Hematopoietic multipotent progenitor cell treated with erythropoietin and hydrocortisone succinate and interleukin-3 and kit ligand, for 17 days (in vitro differentiated cells): ENCODE results near the gene ADGRG6.
"Not testable (repeated sequence)": the region's sequence is repeated elsewhere in the genome, so short reads cannot be mapped to it uniquely, and the experiment has no call there.

ENCODE experiments used
- DNase-seq: peaks from one replicate; pipeline ENCODE4 v3.0.0-alpha.2; 2015; ENCODE audit warnings: low spot score

ADGRG6 gene

DNA sequence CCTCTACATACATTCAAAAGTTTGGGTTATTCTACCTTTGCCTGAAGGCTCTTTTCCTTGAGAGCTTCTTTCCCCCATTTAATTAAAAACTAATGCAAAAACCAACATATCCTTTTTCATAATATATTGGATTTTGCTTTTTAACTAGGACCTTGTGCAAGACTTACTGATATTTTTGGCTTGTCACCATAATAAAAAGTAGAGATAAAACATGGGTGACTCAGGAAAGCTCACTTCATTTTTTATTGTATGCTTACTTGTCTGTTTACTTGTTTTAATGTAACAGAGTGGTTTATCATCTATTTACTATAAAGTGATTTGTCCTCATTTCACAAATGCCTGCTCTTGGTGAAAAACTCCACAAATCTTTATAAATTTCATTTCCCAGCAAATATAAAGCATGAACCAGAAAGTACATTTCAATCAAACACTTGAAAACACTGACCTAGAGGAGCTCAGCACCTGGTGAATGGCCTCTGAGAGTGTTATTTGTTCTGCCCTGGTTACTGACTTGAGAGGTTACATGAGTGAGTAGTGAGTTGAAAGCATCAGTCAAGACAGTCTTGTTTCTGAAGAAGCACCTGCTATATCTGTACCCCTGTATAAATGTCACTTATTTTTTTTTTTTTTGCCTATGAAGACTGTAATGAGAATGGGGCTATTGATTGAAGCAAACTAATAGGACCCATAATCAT is 20.8 kb downstream of the ADGRG6 start:
- no peak for DNase-seq

DNA sequence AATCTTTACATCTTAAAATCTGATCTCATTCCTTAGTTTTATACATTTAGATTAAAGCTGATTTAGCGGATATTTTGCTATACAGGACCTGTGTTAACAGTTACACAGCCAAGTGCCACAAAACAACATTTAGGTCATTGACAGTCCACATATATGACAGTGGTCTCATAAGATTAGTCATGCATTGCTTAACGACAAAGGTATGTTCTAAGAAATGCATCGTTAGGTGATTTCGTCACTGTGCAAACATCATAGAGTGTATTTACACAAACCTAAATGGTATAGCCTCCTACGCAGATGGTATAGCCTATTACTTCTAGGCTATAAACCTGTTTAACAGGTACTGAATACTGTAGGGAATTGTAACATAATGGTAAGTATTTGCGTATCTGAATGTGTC is 21.6 kb downstream of the ADGRG6 start:
- DNase-seq = no peak

- no peak for DNase-seq
Measured at GRCh38 chr6:142324111-142324510, 22.3 kb downstream of the ADGRG6 start.

- DNase-seq = no peak
Measured at GRCh38 chr6:142325111-142325510, 23.3 kb downstream of the ADGRG6 start.

DNA sequence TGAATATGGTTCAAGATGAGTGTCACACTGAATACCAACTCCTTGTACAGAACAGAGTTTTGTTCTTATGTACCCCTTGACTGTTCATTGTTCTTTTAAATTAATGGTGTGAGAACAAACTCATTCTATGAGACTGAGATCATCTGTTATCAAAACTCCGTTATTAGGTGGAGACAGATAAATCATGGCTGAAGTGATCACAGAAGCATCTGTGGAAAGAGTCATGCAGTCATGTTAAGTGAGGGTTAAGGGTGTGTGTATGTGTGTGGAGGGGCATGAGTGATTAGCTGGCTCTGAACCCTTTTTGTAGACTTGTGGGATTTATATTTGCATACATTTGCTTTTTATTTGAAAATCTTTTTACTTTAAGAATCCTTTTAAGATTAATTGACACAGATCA is 24.7 kb downstream of the ADGRG6 start:
- no peak for DNase-seq

GRCh38 chr6:142328070-142328469 is 26.3 kb downstream of the ADGRG6 start:
- DNase-seq = no peak

- DNase-seq = no peak
Measured at GRCh38 chr6:142329486-142330113, 27.8 kb downstream of the ADGRG6 start.

DNA sequence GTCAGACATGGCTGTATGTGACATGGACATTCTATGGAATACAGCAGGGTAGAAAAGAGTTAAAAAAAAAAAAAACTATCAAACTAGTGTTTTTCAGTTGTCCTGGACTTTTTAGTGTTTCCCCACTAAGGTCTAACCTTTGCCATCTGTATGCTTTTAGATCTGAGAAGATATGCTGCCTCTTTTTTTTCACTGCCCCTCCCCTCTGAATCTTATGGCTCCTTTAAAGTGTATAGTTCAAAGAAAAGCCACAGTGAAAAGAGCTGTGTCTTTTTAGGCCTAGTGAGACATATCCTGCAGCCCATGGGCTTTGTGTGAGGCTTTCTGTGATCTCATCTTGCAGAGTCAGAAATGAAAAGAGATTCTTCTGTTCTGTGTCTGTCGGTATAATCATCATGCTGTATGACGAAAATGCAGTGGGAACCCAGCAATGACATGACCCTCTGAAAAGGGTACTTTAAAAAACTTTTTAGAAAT is 29.3 kb downstream of the ADGRG6 start:
- no peak for DNase-seq

DNA sequence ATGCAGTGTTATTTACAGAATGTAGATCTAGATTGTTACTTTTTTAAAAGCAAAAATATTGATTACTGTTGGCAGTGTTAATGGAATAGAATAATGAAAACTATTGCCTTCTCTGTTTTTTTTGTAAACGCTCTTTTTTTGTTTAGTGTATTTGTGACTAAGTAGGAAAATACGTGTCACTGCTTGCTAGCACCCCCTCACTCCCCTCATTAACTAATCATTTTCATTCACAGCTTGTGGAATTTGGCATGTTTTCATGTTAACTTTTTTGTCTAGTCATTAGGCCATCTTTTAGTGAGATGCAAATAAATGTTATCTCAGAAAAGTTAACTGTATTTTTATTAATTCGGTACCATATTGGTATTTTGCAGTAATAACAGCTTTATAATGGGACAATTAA is 29.8 kb downstream of the ADGRG6 start:
- no peak for DNase-seq

GRCh38 chr6:142332393-142333098 is 30.7 kb downstream of the ADGRG6 start:
- no peak for DNase-seq

- no peak for DNase-seq
Measured at GRCh38 chr6:142333431-142333830, 31.6 kb downstream of the ADGRG6 start.

DNA sequence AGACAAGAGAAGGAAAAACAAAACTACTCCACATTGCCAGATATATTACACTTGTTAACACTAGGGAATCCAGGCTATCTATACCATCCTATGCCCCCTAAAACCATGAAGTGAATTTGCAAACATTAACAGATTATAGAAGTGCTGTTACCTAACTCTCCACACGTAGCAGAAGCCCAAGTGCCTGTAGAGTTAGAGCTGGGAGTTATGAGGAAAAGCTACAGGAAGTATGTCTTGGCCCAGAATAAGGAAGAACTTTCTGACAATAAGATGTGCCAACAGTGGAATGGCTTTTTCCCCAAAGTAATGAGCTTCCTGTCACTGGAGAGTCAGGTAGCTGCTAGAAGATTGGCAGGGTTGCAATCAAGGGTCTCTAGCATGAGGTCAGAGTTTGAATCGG is 32.5 kb downstream of the ADGRG6 start:
- DNase-seq = no peak

GRCh38 chr6:142335415-142335814 is 33.6 kb downstream of the ADGRG6 start:
- no peak for DNase-seq

- DNase-seq = no peak
Measured at GRCh38 chr6:142336183-142336582, 34.4 kb downstream of the ADGRG6 start.

DNA sequence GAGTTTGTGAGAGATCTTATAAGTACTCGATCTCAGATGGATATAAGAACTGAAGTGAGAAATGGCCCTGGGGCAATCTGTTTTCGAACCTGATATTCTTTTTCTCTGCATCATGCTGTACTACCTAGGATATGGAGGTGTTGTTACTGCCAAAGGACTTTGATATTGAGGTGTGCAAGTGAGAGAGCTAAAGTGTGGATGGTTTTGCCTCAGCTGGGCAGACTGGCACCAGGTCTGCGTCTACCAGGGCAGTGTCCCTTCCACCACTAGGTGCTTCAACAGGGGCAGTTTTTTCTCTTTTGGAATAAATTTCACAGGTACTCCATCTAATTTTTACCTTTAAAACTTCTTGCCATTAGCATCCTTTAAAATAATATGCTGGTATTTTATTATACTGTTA is 35.0 kb downstream of the ADGRG6 start:
- no peak for DNase-seq

GRCh38 chr6:142339113-142339512 is 37.3 kb downstream of the ADGRG6 start:
- DNase-seq = no peak

- no peak for DNase-seq
Measured at GRCh38 chr6:142339968-142340658, 38.3 kb downstream of the ADGRG6 start.

DNA sequence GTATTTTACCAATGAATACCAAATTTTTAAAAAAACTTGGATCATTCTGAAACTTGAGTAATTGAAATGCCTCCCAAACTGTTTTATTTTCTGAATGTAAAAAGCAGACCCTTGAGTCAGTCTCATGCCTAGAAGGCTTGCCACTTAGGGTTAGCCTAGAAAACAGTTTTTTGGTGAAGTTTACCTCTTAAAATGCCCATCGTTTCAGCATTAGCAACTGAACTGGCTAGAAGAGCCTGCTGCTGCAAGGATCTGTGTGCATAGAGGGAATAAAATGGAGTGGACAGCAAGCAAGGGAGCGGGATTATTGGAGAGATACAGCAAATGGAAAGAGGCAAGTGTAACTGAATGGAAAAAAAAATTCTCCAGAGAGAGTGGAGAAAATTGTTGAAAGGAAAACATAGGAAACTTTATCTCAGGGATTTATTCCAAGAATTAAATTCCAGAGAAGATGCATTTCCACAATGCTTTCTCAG is 40.1 kb downstream of the ADGRG6 start:
- DNase-seq = no peak

GRCh38 chr6:142342986-142343385 is 41.2 kb downstream of the ADGRG6 start:
- DNase-seq = no peak

- DNase-seq = no peak
Measured at GRCh38 chr6:142343938-142344337, 42.1 kb downstream of the ADGRG6 start.

- no peak for DNase-seq
Measured at GRCh38 chr6:142345261-142345660, 43.5 kb downstream of the ADGRG6 start.

DNA sequence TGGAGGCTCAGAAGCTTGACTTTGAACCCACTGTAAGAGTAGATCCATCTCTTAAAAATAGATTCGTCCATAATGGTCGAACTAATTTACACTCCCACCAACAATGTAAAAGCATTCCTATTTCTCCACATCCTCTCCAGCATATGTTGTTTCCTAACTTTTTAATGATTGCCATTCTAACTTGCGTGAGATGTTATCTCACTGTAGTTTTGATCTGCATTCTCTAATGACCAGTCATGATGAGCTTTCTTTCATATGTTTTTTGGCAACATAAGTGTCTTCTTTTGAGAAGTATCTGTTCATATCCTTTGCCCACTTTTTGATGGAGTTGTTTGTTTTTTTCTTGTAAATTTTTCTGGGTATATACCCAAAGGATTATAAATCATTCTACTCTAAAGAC is 44.4 kb downstream of the ADGRG6 start:
- DNase-seq = not testable (repeated sequence)
